Right lobe of liver (tissue), 4 donors: ENCODE measurements around the gene AP4S1.

Source experiments
- CTCF ChIP-seq, 4 donors: fragments of 200-600 bp in 3 of 4; fragments of 450-650 bp in 1 of 4; IDR thresholded peaks; one replicate each; pipeline versions ENCODE4 v1.5.1 to v1.8.0; 2016 to 2022; ENCODE audit warnings: antibody characterized with exemption in 4 of 4, mild to moderate bottlenecking in 2 of 4
- POLR2A ChIP-seq: fragments of 450-650 bp; IDR thresholded peaks from one replicate; pipeline ENCODE4 v1.6.1; 2017; ENCODE audit warnings: antibody characterized with exemption, mild to moderate bottlenecking
- donor health status: DM: no; HTN: no; CAD: no.
- donor health status: DM: no; HTN: no; CAD: no.
- donor health status: DM: no; HTN: yes; CAD: no.

DNA sequence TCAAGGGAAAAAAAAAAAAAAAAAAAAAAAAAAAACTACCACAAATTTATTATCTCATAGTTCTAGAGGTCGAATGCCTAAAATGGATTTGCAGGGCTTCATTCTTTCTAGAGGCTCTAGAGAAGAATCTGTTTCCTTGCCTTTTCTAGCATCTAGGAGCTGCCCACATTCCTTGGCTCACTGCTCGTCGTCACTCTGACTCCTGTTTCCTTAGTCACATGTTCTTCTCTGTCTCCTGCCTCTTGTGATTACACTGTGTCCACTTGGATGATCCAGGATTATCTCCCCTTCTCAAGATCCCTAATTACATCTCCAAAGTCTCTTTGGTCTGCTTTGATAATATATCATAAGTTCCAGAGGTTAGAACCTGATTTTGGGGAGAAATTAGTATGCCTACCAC, 93.4 kb downstream of the AP4S1 start:
- TF ChIP-seq CTCF (IDR thresholded peaks at IDR 0.05) (no peak), POLR2A (no peak)
